Transverse colon (tissue), 4 donors: ENCODE data around the gene FOXK2. TPM values are rescaled to one million over a fixed set of nuclear protein-coding genes. Genes with fewer than 3 reads are reported as not detected.

Experiments used
- DNase-seq: peaks from one replicate; pipeline ENCODE4 v3.0.0-alpha.2; 2019
- H3K27ac ChIP-seq, 4 donors: fragments of 200-600 bp; sonication (generic); 2 replicates each; pipeline ENCODE4 v1.5.1; 2016 to 2018; ENCODE audit warnings: inconsistent platforms in 4 of 4
- H3K27me3 ChIP-seq: fragments of 200-600 bp; sonication (generic); 2 replicates; pipeline ENCODE4 v1.5.1; 2017; ENCODE audit warnings: inconsistent platforms
- H3K36me3 ChIP-seq, 4 donors: fragments of 200-600 bp; sonication (generic); 2 replicates each; pipeline ENCODE4 v1.5.1; 2017 to 2019; ENCODE audit warnings: inconsistent platforms in 4 of 4
- H3K4me1 ChIP-seq, 4 donors: fragments of 200-600 bp; sonication (generic); 2 replicates each; pipeline ENCODE4 v1.5.1; 2017 to 2020; ENCODE audit warnings: inconsistent platforms in 4 of 4
- H3K4me3 ChIP-seq, 4 donors: fragments of 200-600 bp; sonication (generic); 1 replicate in 1 of 4; 2 replicates in 3 of 4; pipeline versions ENCODE4 v1.5.1 to v1.6.1; 2017 to 2019; ENCODE audit warnings: inconsistent platforms in 4 of 4
- H3K9me3 ChIP-seq, 2 donors: fragments of 200-600 bp; sonication (generic); 2 replicates each; pipeline ENCODE4 v1.5.1; 2017 to 2019; ENCODE audit warnings: inconsistent platforms in 2 of 2
- EP300 ChIP-seq: sonication (generic); formaldehyde crosslinking; IDR thresholded peaks from one replicate; pipeline ENCODE4 v1.6.1; 2017; ENCODE audit warnings: antibody characterized with exemption, low read depth
- POLR2A ChIP-seq: fragments of 450-650 bp; IDR thresholded peaks from one replicate; pipeline ENCODE4 v1.6.1; 2016; ENCODE audit warnings: antibody characterized with exemption, mild to moderate bottlenecking, moderate library complexity
- POLR2AphosphoS5 ChIP-seq, 3 donors: sonication (generic); formaldehyde crosslinking; IDR thresholded peaks; one replicate each; pipeline ENCODE4 v1.6.1; 2016; ENCODE audit warnings: antibody characterized with exemption in 3 of 3
- WGBS, 2 donors: methylation state at CpG; one replicate each; pipeline ENCODE4 v1.1.5; 2018; ENCODE audit warnings: low coverage in 1 of 2; 5-methylcytosine and 5-hydroxymethylcytosine counted together
- in situ Hi-C, 4 donors: fragments of 200-750 bp; cut with MboI; loops; one replicate each; pipeline versions ENCODE4 v1.15.0 to v1.15.1; 2017; ENCODE audit warnings: low sequenced_read_pairs in 3 of 4, low pct_ligation_motif_present in 1 of 4, low pct_unique_long_range_greater_than_20kb in 1 of 4
- intact Hi-C: fragments of 100-400 bp; cut with DNase I; formaldehyde crosslinking; loops from one replicate; pipeline ENCODE4 v1.15.1; 2023; ENCODE audit warnings: low total_unique reads
- total RNA-seq, 4 donors: library from RNA; depleted of rRNA; stranded (reverse); fragments of >200 nt; gene quantifications; one replicate each; pipeline ENCODE4 v1.1.0, GENCODE V29; 2016
- TF ChIP-seq, protein P1 (sequence below), 5 experiments: fragments of 200-600 bp in 3 of 5; fragments of 450-650 bp in 2 of 5; sonication (generic) in 3 of 5; IDR thresholded peaks; 1 replicate in 2 of 5; 2 replicates in 3 of 5; pipeline ENCODE4 v1.5.1; 2016 to 2017; ENCODE audit warnings: antibody characterized with exemption in 5 of 5, inconsistent platforms in 3 of 5, mild to moderate bottlenecking in 2 of 5, moderate library complexity in 1 of 5

The FOXK2 gene
- total RNA-seq, 4 donors from 2014 or later: 41.2 to 216 (median 106) TPM

DNA sequence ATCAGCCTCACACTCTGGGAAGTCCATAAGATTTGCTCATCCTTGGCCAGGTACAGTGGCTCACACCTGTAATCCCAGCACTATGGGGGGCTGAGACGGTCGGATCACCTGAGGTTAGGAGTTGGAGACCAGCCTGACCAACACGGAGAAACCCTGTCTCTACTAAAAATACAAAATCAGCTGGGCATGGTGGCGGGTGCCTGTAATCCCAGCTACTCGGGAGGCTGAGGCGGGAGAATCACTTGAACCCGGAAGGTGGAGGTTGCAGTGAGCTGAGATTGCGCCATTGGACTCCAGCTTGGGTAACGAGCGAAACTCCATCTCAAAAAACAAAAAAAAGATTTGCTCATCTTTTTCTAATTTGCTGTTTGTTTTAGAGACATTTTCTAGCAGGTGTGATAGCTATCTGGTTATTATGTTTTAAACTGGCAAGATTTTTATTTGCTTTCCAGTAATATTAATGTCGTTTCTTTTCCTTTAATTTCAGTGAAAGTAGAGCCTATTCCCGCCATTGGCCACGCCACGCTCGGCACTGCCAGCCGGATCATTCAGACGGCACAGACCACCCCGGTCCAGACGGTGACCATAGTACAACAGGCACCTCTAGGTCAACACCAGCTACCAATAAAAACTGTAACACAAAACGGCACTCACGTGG, 67.2 kb downstream of the FOXK2 start:
- peaks cover 0 to 23% (median 9%) of the 10 kb centered on the region in 4 donors for H3K36me3 ChIP-seq
- in situ Hi-C loops (no loop called here), intact Hi-C loops (no loop called here)
- WGBS, 2 donors: 89 to 91% methylated on average over 19 to 21 of the region's 21 CpGs
- peaks cover 0 to 22% (median 15%) of the 10 kb centered on the region in 4 donors for H3K4me1 ChIP-seq
- no peak for TF ChIP-seq POLR2A
- TF ChIP-seq EP300: no peak
- no peak for TF ChIP-seq POLR2AphosphoS5 (IDR thresholded peaks at IDR 0.05)
- TF ChIP-seq, protein P1, sequence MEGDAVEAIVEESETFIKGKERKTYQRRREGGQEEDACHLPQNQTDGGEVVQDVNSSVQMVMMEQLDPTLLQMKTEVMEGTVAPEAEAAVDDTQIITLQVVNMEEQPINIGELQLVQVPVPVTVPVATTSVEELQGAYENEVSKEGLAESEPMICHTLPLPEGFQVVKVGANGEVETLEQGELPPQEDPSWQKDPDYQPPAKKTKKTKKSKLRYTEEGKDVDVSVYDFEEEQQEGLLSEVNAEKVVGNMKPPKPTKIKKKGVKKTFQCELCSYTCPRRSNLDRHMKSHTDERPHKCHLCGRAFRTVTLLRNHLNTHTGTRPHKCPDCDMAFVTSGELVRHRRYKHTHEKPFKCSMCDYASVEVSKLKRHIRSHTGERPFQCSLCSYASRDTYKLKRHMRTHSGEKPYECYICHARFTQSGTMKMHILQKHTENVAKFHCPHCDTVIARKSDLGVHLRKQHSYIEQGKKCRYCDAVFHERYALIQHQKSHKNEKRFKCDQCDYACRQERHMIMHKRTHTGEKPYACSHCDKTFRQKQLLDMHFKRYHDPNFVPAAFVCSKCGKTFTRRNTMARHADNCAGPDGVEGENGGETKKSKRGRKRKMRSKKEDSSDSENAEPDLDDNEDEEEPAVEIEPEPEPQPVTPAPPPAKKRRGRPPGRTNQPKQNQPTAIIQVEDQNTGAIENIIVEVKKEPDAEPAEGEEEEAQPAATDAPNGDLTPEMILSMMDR (IDR thresholded peaks at IDR 0.05): no peak
- no peak overlapping the region for H3K4me3 ChIP-seq
- no peak overlapping the region for H3K27ac ChIP-seq
- H3K27me3 ChIP-seq: no peaks in the 10 kb centered on the region
- no peak for DNase-seq
- no peaks in the 10 kb centered on the region for H3K9me3 ChIP-seq

DNA sequence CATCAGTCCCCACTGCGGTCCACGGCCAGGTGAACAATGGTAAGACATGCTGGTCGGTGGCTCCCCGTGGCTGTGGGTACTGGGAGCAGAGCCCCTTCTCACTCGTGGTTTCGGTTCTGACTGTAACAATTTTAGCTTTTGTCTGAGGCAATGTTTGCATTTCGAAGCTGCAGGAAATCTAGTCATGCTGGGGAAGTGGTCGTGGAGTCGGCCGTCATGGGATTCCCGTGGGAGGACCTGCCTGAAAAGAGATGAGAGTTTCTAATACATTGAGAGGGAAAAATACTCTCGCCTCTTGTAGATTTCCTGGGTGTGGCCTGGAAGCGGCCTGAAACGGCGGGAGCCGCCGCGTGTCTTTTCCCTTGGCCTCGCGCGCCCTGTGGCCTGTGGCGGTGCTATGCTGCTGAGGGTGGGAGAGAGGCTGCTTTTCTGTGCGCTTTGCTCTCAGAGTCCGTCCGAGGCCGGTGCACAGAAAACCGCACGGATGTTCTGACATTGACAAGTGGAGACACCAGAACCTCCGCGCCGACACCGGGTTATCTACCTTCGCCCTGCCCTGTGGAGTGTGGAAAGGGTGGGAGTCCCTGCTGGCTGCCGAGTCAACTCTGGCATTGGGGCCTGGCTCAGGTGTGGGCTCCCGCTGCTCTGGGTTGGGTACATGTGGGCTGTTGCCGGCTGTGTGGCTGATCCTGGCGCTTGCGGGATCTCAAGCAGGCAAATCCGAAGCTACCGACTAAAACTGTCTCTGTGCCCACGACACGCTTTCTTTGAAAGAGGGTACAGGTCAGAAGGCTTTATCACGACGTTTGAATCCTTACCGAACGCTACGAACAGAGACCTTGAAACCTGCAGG, 67.9 kb downstream of the FOXK2 start:
- Histone ChIP-seq H3K4me1 (peaks cover 6 to 29% (median 22%) of the 10 kb centered on the region in 4 donors), H3K4me3 (no peak overlapping the region), H3K27me3 (no peaks in the 10 kb centered on the region), H3K27ac (peak overlapping the region; percentile 12 to 98 (median 66)), H3K9me3 (no peaks in the 10 kb centered on the region), H3K36me3 (peaks cover 0 to 22% (median 9%) of the 10 kb centered on the region in 4 donors)
- in situ Hi-C loops: no loop called here
- no peak for DNase-seq
- 86 to 98% methylated on average over 15 to 46 of the region's 47 CpGs for WGBS, 2 donors
- no peak for TF ChIP-seq POLR2A
- TF ChIP-seq POLR2AphosphoS5 (IDR thresholded peaks at IDR 0.05): no peak
- TF ChIP-seq EP300: no peak
- TF ChIP-seq, protein P1 (IDR thresholded peaks at IDR 0.05): no peak
- intact Hi-C loops: no loop called here

DNA sequence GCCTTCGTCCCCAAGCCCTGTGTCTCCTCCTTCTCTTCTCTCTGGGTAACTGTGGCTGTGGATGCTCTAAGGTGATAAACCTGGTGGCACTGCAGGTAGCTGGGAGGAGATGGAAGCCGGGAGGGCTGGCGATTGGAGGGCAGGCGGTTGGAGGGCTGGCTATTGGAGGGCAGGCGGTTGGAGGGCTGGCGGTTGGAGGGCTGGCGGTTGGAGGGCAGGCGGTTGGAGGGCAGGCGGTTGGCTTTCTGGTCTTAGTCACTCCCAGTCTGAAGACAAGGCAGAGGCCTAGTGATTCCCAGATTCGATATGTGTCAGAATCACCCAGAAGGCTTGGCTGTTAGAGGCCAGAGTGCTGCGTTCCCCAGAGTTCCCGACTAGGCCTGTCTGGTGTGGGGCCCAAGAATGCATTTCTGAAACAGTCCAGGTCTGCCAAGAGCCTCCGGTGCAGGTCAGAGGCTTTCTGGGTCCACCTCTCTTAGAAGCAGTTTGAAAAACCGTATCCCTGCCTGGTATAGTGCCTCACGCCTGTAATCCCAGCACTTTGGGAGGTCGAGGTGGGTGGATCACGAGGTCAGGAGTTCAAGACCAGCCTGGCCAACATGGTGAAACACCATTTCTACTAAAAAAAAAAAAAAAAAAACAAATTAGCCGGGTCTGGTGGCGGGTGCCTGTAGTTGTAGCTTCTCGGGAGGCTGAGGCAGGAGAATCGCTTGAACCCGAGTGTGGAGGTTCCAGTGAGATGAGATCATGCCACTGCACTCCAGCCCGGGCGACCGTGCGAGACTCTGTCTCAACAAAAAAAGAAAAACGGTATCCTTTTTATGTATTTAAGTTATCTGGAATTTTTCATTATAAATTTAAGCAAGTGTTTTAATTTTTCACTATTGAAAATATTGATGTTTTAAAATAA, 69.0 kb downstream of the FOXK2 start:
- Histone ChIP-seq H3K36me3 (peaks cover 0 to 16% (median 8%) of the 10 kb centered on the region in 4 donors), H3K27ac (peak overlapping the region; percentile 40 to 98 (median 69)), H3K27me3 (no peaks in the 10 kb centered on the region), H3K4me3 (no peak overlapping the region), H3K9me3 (no peaks in the 10 kb centered on the region), H3K4me1 (peaks cover 9 to 39% (median 32%) of the 10 kb centered on the region in 4 donors)
- peak in 1 of 3 donors; percentile 44 for TF ChIP-seq POLR2AphosphoS5 (IDR thresholded peaks at IDR 0.05)
- TF ChIP-seq EP300: no peak
- TF ChIP-seq, protein P1 (IDR thresholded peaks at IDR 0.05): no peak
- in situ Hi-C loops (no loop called here), intact Hi-C loops (no loop called here)
- no peak for DNase-seq
- WGBS, 2 donors: 84 to 87% methylated on average over 12 to 27 of the region's 27 CpGs
